ENCODE results near the gene PRADC1.

DNA sequence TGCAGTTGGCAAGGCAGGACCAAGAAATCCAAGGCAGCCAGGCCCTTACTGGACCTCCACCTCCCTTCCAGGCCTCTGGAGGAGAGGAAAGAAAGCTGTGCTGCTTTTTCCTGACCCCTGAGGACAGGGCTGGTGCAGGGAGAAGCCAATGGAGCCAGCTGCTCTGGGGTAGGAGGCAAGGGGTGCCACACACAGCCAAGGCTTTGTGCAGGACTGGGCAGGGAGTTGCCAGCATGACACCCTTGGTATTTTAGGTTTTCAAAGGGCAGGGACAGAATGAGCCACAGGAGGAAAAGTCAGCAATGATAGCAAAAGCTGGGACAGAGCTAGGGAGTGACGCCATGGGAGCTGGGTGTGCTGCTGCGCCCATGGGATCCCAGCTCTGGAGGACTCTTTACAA is 24.0 kb upstream of the PRADC1 start:
- TF ChIP-seq, protein P1, sequence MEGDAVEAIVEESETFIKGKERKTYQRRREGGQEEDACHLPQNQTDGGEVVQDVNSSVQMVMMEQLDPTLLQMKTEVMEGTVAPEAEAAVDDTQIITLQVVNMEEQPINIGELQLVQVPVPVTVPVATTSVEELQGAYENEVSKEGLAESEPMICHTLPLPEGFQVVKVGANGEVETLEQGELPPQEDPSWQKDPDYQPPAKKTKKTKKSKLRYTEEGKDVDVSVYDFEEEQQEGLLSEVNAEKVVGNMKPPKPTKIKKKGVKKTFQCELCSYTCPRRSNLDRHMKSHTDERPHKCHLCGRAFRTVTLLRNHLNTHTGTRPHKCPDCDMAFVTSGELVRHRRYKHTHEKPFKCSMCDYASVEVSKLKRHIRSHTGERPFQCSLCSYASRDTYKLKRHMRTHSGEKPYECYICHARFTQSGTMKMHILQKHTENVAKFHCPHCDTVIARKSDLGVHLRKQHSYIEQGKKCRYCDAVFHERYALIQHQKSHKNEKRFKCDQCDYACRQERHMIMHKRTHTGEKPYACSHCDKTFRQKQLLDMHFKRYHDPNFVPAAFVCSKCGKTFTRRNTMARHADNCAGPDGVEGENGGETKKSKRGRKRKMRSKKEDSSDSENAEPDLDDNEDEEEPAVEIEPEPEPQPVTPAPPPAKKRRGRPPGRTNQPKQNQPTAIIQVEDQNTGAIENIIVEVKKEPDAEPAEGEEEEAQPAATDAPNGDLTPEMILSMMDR (IDR thresholded peaks at IDR 0.05; ENCODE audit: borderline replicate concordance, extremely low read depth, low read length, poor library complexity, severe bottlenecking): no peak
- no peak for TF ChIP-seq EZH2 (IDR thresholded peaks at IDR 0.05; ENCODE audit: borderline replicate concordance, low read depth, low read length, severe bottlenecking)

Measured in DND-41 (cell line).